ENCODE measurements around the gene VAV3. TPM values are rescaled to one million over a fixed set of nuclear protein-coding genes. Genes with fewer than 3 reads are reported as not detected.
"Not testable (repeated sequence)": the region's sequence is repeated elsewhere in the genome, so short reads cannot be mapped to it uniquely, and the experiment has no call there.

VAV3 gene
- total and polyA plus RNA-seq, 10 of the 15 experiments (the other 5 are each of a cell fraction or from before 2014, with no cell fraction given), result 0.84 to 5.5 (median 3.4) TPM

GRCh38 chr1:107739201-107739600 is 225.8 kb downstream of the VAV3 start:
- CTCF ChIA-PET, result interaction anchor here (0.7 to 1.6 kb wide), 3 partner anchors 8 to 210 kb away, joined by 3 to 6 read pairs (median 3); no protein-coding TSS in a partner anchor
- no peaks in the 10 kb centered on the region for H4K20me1 ChIP-seq (ENCODE audit: control insufficient read depth, insufficient read depth)
- WGBS (ENCODE audit: insufficient coverage, insufficient replicate concordance, low lambda C conversion rate, missing lambda C conversion rate), result 61% methylated on average over 4 of the region's 4 CpGs
- RAD21 ChIA-PET (ENCODE audit: unreplicated experiment), result no interaction called here
- peaks cover 7% of the 10 kb centered on the region; the same call in 1 of the 2 replicates for H3K4me1 ChIP-seq (ENCODE audit: control insufficient read depth, insufficient read depth, low read length)
- no peak overlapping the region for H2AFZ ChIP-seq (ENCODE audit: control insufficient read depth, low read depth, low read length)
- no peaks in the 10 kb centered on the region for H3K79me2 ChIP-seq (ENCODE audit: control insufficient read depth, insufficient read depth, low read length)
- SMC1A ChIA-PET (ENCODE audit: uncharacterized antibody, unreplicated experiment), result interaction anchor here (0.9 kb wide), 1 partner anchor 13 kb away, joined by 4 read pairs; no protein-coding TSS in a partner anchor
- no peaks in the 10 kb centered on the region for H3K9me3 ChIP-seq (replicated peaks; ENCODE audit: control insufficient read depth, insufficient read depth, low read length)
- TF ChIP-seq SREBF2 (IDR thresholded peaks at IDR 0.05; ENCODE audit: low read length), result no peak
- TF ChIP-seq SIX5 (IDR thresholded peaks at IDR 0.05; ENCODE audit: low read depth, low read length, severe bottlenecking), result no peak
- TF ChIP-seq POLR2AphosphoS2 (IDR thresholded peaks at IDR 0.05; ENCODE audit: low read depth, low read length), result no peak
- no peak for TF ChIP-seq POLR2A (IDR thresholded peaks at IDR 0.05; ENCODE audit: low read depth, low read length)
- no peak for TF ChIP-seq ATF7 (IDR thresholded peaks at IDR 0.05; ENCODE audit: low read depth)
- no peak for TF ChIP-seq CTCF (IDR thresholded peaks at IDR 0.05 in 2 of 3, conservative IDR thresholded peaks at IDR 0.05 in 1 of 3; ENCODE audit: control insufficient read depth in 2 of 3, extremely low read depth in 1 of 3, insufficient read depth in 1 of 3, low read depth in 3 of 3, low read length in 3 of 3)
- TF ChIP-seq MTA2 (IDR thresholded peaks at IDR 0.05; ENCODE audit: low read depth), result no peak
- TF ChIP-seq NFXL1 (IDR thresholded peaks at IDR 0.05; ENCODE audit: borderline replicate concordance), result no peak
- no peak for TF ChIP-seq EP300 (IDR thresholded peaks at IDR 0.05; ENCODE audit: borderline replicate concordance in 1 of 2, control insufficient read depth in 1 of 2, low read depth in 2 of 2, low read length in 2 of 2)
- no peak for TF ChIP-seq SMC3 (IDR thresholded peaks at IDR 0.05; ENCODE audit: borderline replicate concordance, low read length)
- no peak for TF ChIP-seq STAT1 (conservative IDR thresholded peaks at IDR 0.05)
- TF ChIP-seq HCFC1 (IDR thresholded peaks at IDR 0.05; ENCODE audit: low read length), result no peak
- TF ChIP-seq NKRF (conservative IDR thresholded peaks at IDR 0.05), result no peak
- no peak; the same call in 1 of the 3 replicates for ATAC-seq
- in situ Hi-C loops (cut with MboI), result no loop called here
- BruUV-seq (replicated peaks), result no TSS peak
- H3K9ac ChIP-seq (ENCODE audit: control insufficient read depth, insufficient read depth, low read length), result no peak overlapping the region
- no peak overlapping the region for H3K27ac ChIP-seq (ENCODE audit: control insufficient read depth, insufficient read depth)
- intact Hi-C loops (cut with micrococcal nuclease; ENCODE audit: unreplicated experiment), result no loop called here
- no peak overlapping the region for H3K4me2 ChIP-seq (ENCODE audit: control insufficient read depth, insufficient read depth)
- no peaks in the 10 kb centered on the region for H3K36me3 ChIP-seq (ENCODE audit: control insufficient read depth in 2 of 2, insufficient read depth in 2 of 2, low read length in 1 of 2)
- FAIRE-seq, result no peak
- H3K4me3 ChIP-seq, result no peak overlapping the region
- H3K27me3 ChIP-seq (replicated peaks in 1 of 2; ENCODE audit: control insufficient read depth in 2 of 2, insufficient read depth in 2 of 2, low read length in 1 of 2), result no peaks in the 10 kb centered on the region
- DNase-seq (ENCODE audit: low read depth, low spot score), result no peak
- POLR2A ChIA-PET, result no interaction called here

GRCh38 chr1:107733401-107733800 is 231.6 kb downstream of the VAV3 start:
- DNase-seq (ENCODE audit: low read depth, low spot score); H3K9ac ChIP-seq (ENCODE audit: control insufficient read depth, insufficient read depth, low read length); H3K9me3 ChIP-seq (replicated peaks; ENCODE audit: control insufficient read depth, insufficient read depth, low read length); H3K4me2 ChIP-seq (ENCODE audit: control insufficient read depth, insufficient read depth); POLR2A ChIA-PET; H2AFZ ChIP-seq (ENCODE audit: control insufficient read depth, low read depth, low read length); FAIRE-seq; H3K27me3 ChIP-seq (replicated peaks in 1 of 2; ENCODE audit: control insufficient read depth in 2 of 2, insufficient read depth in 2 of 2, low read length in 1 of 2); H3K79me2 ChIP-seq (ENCODE audit: control insufficient read depth, insufficient read depth, low read length); H3K4me1 ChIP-seq (ENCODE audit: control insufficient read depth, insufficient read depth, low read length); H4K20me1 ChIP-seq (ENCODE audit: control insufficient read depth, insufficient read depth); in situ Hi-C loops (cut with MboI); intact Hi-C loops (cut with micrococcal nuclease; ENCODE audit: unreplicated experiment); H3K4me3 ChIP-seq; ATAC-seq; BruUV-seq (replicated peaks); RAD21 ChIA-PET (ENCODE audit: unreplicated experiment); H3K36me3 ChIP-seq (ENCODE audit: control insufficient read depth in 2 of 2, insufficient read depth in 2 of 2, low read length in 1 of 2); H3K27ac ChIP-seq (ENCODE audit: control insufficient read depth, insufficient read depth): not testable (repeated sequence)
- CTCF ChIA-PET, result interaction anchor here (1.1 kb wide), 1 partner anchor 17 kb away, joined by 3 read pairs; no protein-coding TSS in a partner anchor
- SMC1A ChIA-PET (ENCODE audit: uncharacterized antibody, unreplicated experiment), result interaction anchor here (0.6 kb wide), 2 partner anchors 42 to 484 kb away, joined by 3 read pairs; no protein-coding TSS in a partner anchor
- WGBS (ENCODE audit: insufficient coverage, insufficient replicate concordance, low lambda C conversion rate, missing lambda C conversion rate), result 56% methylated on average over 7 of the region's 7 CpGs

Data from GM12878 (cell line).